ENCODE data around the gene EIF4G1.

EIF4G1 gene

DNA sequence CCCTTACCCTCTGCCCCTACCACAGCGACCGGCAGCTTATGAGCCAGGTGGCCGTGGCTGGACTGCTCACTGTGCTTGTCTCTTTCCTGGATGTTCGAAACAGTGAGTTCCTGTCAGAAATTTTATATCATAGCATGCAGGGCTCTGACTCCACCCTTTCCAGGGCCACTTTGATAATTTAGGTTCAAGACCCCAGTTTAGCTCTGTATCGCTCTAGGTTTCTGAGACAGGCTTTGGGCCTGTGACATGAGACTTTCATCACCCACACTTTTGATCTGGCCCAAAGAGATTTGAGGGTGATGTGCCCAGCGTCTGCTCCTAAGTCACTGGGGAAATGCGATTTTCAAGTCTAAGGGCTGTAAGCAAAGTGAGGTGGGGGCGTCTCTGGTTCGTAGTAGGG is 6.5 kb upstream of the EIF4G1 start:
- Histone ChIP-seq H3K4me2 (ENCODE audit: low read length) (no peak overlapping the region), H3K9me2 (replicated peaks; ENCODE audit: control insufficient read depth, low read length) (no peaks in the 10 kb centered on the region), H3K79me2 (ENCODE audit: control insufficient read depth, low read length) (no peaks in the 10 kb centered on the region), H4K20me1 (ENCODE audit: control insufficient read depth, insufficient read depth, low read depth, low read length) (no peaks in the 10 kb centered on the region), H3K4me1 (ENCODE audit: control insufficient read depth, low read length) (no peaks in the 10 kb centered on the region), H3K9me3 (ENCODE audit: control insufficient read depth, insufficient read depth, low read length) (no peaks in the 10 kb centered on the region), H3K4me3 (ENCODE audit: low read length) (no peak overlapping the region), H3K27me3 (ENCODE audit: control insufficient read depth, low read length) (no peaks in the 10 kb centered on the region), H3K36me3 (ENCODE audit: control insufficient read depth, low read length) (peaks cover 64% of the 10 kb centered on the region), H3K27ac (ENCODE audit: low read depth, low read length) (no peak overlapping the region), H3F3A (ENCODE audit: control insufficient read depth, insufficient read depth) (peaks cover 5% of the 10 kb centered on the region)
- TF ChIP-seq EZH2phosphoT487 (IDR thresholded peaks at IDR 0.05; ENCODE audit: borderline replicate concordance, low read length): no peak
- TF ChIP-seq, protein P1, sequence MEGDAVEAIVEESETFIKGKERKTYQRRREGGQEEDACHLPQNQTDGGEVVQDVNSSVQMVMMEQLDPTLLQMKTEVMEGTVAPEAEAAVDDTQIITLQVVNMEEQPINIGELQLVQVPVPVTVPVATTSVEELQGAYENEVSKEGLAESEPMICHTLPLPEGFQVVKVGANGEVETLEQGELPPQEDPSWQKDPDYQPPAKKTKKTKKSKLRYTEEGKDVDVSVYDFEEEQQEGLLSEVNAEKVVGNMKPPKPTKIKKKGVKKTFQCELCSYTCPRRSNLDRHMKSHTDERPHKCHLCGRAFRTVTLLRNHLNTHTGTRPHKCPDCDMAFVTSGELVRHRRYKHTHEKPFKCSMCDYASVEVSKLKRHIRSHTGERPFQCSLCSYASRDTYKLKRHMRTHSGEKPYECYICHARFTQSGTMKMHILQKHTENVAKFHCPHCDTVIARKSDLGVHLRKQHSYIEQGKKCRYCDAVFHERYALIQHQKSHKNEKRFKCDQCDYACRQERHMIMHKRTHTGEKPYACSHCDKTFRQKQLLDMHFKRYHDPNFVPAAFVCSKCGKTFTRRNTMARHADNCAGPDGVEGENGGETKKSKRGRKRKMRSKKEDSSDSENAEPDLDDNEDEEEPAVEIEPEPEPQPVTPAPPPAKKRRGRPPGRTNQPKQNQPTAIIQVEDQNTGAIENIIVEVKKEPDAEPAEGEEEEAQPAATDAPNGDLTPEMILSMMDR (IDR thresholded peaks at IDR 0.05; ENCODE audit: low read depth, low read length, poor library complexity, severe bottlenecking): no peak

DNA sequence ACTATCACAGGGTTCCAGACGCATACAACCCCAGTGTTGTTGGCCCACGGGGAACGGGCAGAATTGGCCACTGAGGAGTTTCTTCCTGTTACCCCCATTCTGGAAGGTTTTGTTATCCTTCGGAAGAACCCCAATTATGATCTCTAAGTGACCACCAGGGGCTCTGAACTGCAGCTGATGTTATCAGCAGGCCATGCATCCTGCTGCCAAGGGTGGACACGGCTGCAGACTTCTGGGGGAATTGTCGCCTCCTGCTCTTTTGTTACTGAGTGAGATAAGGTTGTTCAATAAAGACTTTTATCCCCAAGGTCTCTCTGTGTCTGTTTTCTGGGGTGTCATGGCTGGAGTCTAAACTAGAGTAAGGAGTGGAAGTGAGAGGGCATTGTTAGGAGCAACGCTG is 5.7 kb upstream of the EIF4G1 start:
- Histone ChIP-seq H3K36me3 (ENCODE audit: control insufficient read depth, low read length) (peaks cover 56% of the 10 kb centered on the region), H3F3A (ENCODE audit: control insufficient read depth, insufficient read depth) (peaks cover 5% of the 10 kb centered on the region), H4K20me1 (ENCODE audit: control insufficient read depth, insufficient read depth, low read depth, low read length) (no peaks in the 10 kb centered on the region), H3K27ac (ENCODE audit: low read depth, low read length) (no peak overlapping the region), H3K4me1 (ENCODE audit: control insufficient read depth, low read length) (peaks cover 2% of the 10 kb centered on the region), H3K79me2 (ENCODE audit: control insufficient read depth, low read length) (no peaks in the 10 kb centered on the region), H3K9me2 (replicated peaks; ENCODE audit: control insufficient read depth, low read length) (no peaks in the 10 kb centered on the region), H3K4me3 (ENCODE audit: low read length) (no peak overlapping the region), H3K4me2 (ENCODE audit: low read length) (no peak overlapping the region), H3K9me3 (ENCODE audit: control insufficient read depth, insufficient read depth, low read length) (no peaks in the 10 kb centered on the region), H3K27me3 (ENCODE audit: control insufficient read depth, low read length) (no peaks in the 10 kb centered on the region)
- no peak for TF ChIP-seq EZH2phosphoT487 (IDR thresholded peaks at IDR 0.05; ENCODE audit: borderline replicate concordance, low read length)

DNA sequence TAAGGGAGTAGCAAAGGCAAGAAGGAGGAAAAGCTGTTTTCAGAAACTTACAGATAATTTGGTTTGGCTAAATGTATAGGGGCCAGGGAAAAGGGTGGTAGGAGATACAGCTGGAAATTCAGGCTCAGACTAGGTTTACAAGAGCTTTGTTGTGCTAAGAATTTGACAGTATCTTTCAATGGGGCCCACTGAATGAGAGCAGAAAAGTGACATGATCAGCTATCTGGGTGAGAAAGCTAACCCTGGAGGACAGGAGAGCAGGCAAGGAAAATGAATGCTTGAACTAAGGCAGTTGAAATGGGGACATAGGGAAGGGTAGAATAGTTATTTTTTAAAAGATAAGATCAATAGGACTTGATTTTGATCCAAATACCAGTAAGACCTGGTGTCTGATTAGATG is 2.8 kb upstream of the EIF4G1 start:
- peaks cover 14% of the 10 kb centered on the region for H3K4me1 ChIP-seq (ENCODE audit: control insufficient read depth, low read length)
- no peaks in the 10 kb centered on the region for H3K9me3 ChIP-seq (ENCODE audit: control insufficient read depth, insufficient read depth, low read length)
- TF ChIP-seq, protein P1 (IDR thresholded peaks at IDR 0.05; ENCODE audit: low read depth, low read length, poor library complexity, severe bottlenecking): no peak
- no peak for TF ChIP-seq EZH2phosphoT487 (IDR thresholded peaks at IDR 0.05; ENCODE audit: borderline replicate concordance, low read length)
- peaks cover 45% of the 10 kb centered on the region for H3K36me3 ChIP-seq (ENCODE audit: control insufficient read depth, low read length)
- no peaks in the 10 kb centered on the region for H3K9me2 ChIP-seq (replicated peaks; ENCODE audit: control insufficient read depth, low read length)
- H3K79me2 ChIP-seq (ENCODE audit: control insufficient read depth, low read length): peaks cover 21% of the 10 kb centered on the region
- H3K27ac ChIP-seq (ENCODE audit: low read depth, low read length): no peak overlapping the region
- H3K4me2 ChIP-seq (ENCODE audit: low read length): no peak overlapping the region
- no peaks in the 10 kb centered on the region for H3K27me3 ChIP-seq (ENCODE audit: control insufficient read depth, low read length)
- H3K4me3 ChIP-seq (ENCODE audit: low read length): no peak overlapping the region
- H4K20me1 ChIP-seq (ENCODE audit: control insufficient read depth, insufficient read depth, low read depth, low read length): peaks cover 12% of the 10 kb centered on the region
- H3F3A ChIP-seq (ENCODE audit: control insufficient read depth, insufficient read depth): peaks cover 5% of the 10 kb centered on the region

DNA sequence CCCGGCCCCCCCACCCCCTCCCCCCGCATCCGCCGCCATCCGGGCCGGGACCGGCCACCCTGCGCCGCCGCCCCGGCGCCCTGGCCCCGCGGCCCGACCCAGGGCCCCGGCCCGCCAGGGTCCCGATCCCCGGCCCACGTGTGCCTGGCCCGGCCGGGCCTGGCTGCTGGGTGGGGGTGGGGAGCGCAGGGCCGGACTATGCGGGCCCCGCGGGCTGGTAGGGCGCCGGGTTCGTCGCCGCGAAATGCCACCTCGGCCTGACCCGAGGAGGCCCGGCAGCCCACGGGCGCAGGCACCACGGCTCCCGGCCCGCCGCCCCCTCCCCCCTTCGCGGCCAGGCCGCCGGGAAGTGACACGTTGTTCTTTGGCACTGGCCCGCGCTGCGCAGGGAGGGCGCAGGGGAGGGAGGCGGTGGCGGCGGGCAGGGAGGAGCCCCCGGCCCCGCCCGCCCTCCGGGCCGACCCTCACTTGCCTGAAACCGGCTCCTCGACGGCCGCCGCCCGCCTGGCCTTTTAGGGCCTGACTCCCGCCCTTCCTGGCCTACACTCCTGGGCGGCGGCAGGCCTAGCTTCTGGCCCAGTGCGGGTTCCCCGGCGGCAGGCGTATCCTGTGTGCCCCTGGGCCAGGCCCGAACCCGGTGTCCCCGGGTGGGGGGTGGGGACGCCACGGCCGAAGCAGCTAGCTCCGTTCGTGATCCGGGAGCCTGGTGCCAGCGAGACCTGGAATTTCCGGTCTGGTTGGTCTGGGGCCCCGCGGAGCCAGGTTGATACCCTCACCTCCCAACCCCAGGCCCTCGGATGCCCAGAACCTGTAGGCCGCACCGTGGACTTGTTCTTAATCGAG is 515 bp downstream of the EIF4G1 start:
- H3K9me2 ChIP-seq (replicated peaks; ENCODE audit: control insufficient read depth, low read length): no peaks in the 10 kb centered on the region
- H3K27ac ChIP-seq (ENCODE audit: low read depth, low read length): peak overlapping the region; percentile 43
- TF ChIP-seq, protein P1 (IDR thresholded peaks at IDR 0.05; ENCODE audit: low read depth, low read length, poor library complexity, severe bottlenecking): no peak
- no peak for TF ChIP-seq EZH2phosphoT487 (IDR thresholded peaks at IDR 0.05; ENCODE audit: borderline replicate concordance, low read length)
- H3K4me2 ChIP-seq (ENCODE audit: low read length): peak overlapping the region; percentile 77
- peaks cover 38% of the 10 kb centered on the region for H4K20me1 ChIP-seq (ENCODE audit: control insufficient read depth, insufficient read depth, low read depth, low read length)
- H3F3A ChIP-seq (ENCODE audit: control insufficient read depth, insufficient read depth): peaks cover 5% of the 10 kb centered on the region
- peaks cover 30% of the 10 kb centered on the region for H3K4me1 ChIP-seq (ENCODE audit: control insufficient read depth, low read length)
- peak overlapping the region; percentile 79 for H3K4me3 ChIP-seq (ENCODE audit: low read length)
- H3K27me3 ChIP-seq (ENCODE audit: control insufficient read depth, low read length): no peaks in the 10 kb centered on the region
- peaks cover 53% of the 10 kb centered on the region for H3K79me2 ChIP-seq (ENCODE audit: control insufficient read depth, low read length)
- no peaks in the 10 kb centered on the region for H3K9me3 ChIP-seq (ENCODE audit: control insufficient read depth, insufficient read depth, low read length)
- H3K36me3 ChIP-seq (ENCODE audit: control insufficient read depth, low read length): peaks cover 53% of the 10 kb centered on the region
